Suppressor macrophage treated with lipopolysaccharide for 1 hour (primary cell): ENCODE measurements around the gene FLRT2.

Experiments used
- DNase-seq, 3 donors: peaks; one replicate each; pipeline ENCODE4 v3.0.0-alpha.2; 2020 to 2022

FLRT2 gene

GRCh38 chr14:85675957-85676356 is 146.0 kb downstream of the FLRT2 start:
- no peak for DNase-seq

DNA sequence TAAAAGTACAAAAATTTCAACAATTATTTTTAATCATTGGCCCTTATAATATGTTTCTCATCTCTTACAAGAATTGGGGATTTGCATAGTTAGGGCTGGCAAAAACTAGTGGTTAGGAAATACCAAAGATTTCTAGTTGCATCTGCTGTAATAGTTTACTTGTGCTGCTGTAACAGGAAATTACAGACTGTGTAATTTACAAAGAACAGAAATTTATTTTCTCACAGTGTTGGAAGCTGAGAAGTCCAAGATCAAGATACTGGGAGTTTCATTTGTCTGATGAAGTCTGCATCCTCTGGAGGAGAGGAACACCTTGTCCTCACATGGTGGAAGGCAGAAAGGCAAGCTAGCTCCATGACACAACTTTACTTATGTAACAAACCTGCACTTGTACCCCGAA is 157.0 kb downstream of the FLRT2 start:
- peak in 1 of 3 donors; percentile 7 for DNase-seq

DNA sequence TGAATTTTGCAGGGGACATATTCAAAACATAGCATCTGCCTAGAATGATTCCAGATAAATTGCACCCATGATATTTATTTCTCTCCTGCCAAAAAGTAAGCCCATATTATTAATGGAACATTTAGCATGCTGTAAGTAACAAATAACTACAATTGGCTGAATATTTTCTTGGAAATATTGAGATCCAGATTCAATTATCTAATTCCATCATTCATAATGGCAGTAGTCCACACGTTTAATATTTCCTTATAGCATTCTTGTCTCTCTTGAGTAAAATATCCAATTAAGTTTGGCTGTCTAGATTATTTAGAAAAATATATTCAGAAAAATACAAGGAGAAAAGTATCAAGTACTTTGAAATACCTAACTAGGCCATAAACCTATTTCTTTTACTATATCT is 157.5 kb downstream of the FLRT2 start:
- DNase-seq = no peak

DNA sequence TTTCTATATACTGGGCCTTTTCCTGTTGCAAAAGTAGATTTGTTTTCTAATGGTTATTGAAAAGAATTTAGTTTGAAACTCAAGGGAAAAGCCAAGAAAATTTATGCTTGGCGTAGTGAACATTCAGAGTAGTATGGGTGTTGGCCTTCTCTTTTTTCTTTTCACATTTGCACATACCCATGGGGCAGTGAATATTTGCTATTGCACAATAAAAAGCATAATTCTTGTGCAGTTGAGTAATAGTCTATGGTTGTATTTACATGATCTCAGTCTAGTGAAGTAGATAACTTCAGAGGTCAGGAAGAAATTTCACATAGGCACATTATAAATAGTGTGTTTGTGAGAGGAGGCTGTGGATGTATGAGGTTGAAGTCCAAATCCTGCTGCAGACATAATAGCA is 158.1 kb downstream of the FLRT2 start:
- peak in 1 of 3 donors; percentile 13 for DNase-seq

DNA sequence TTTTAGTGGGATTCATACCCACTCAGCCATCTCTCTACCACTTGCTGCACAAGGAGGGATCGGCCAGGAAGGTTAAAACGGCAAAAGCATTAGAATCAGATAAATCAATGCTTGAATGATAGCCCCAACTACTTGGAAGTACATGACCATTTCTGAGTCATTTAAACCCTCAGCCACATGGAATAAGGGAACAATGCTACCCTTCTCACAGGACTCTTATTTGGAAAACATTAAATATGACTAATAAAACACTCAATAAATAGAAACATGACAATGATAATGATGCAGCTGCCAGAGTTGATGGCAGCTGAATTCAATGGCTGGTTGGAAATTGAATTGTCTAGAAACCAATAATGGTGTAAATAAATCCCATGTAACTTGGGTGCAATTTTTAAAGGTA is 165.4 kb downstream of the FLRT2 start:
- no peak for DNase-seq

- DNase-seq = no peak
These were observed 171.2 kb downstream of the FLRT2 start for GRCh38 chr14:85701116-85701515.

DNA sequence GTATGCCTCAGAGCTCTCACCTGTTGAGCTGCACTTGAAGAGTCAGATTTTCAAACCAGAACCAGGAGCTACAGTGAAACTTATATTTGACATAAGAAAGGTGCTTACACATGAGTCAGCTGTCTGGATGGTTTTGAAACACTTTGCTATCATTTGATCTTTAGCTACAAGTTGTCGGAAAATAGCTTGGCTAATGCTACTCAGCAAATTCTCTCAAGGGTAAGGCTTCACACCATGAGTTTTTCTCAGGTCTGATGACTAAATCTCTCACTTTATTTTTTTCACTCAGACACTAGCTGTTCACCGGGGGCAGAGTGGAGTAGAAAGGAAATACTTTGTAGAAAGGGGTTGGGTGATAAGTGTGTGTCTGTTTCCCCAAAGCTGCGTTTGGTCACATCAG is 171.8 kb downstream of the FLRT2 start:
- no peak for DNase-seq

DNA sequence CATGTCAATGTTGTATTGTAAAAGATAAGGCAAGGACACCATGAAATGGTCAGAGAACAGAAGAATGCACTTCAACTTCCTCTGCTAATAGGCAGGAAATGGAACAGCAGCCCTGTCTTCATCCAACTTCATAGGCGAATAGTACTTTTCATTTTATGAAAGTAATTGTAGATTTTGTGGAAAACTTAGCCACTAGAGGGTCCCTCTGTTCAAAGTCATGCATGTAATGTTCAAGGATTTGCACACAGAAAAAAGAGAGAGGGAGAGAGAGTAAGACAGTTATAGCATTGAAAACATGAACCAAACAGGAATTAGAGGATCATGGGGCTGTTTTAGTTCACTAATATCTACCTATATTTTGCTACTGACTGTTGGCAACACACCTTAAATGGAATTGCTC is 172.2 kb downstream of the FLRT2 start:
- DNase-seq = no peak

DNA sequence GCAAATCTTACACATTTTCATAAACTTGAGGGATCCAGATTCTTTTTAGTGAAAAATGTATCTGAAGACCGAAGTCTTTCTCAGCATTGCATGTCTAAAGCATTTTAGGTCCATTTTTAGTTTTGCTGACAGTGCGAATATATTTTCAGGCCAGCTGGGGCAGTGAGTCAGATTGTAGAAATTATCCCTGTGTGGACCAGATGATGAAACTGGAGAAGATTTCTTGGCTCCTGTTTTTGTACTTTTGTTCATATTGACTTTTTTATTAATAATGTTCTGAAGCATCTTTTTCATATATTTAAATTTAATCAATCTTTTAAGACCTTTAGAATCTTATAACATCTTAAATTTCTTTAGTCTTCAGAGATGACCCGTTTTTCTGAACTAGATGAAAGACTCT is 173.1 kb downstream of the FLRT2 start:
- peak; percentile 12 to 34 (median 22) for DNase-seq
